Prostate gland (tissue), 2 donors: ENCODE measurements around the gene RDX.

ENCODE experiments used
- POLR2A ChIP-seq: fragments of 450-650 bp; IDR thresholded peaks from one replicate; pipeline ENCODE4 v1.6.1; 2016; ENCODE audit warnings: antibody characterized with exemption, mild to moderate bottlenecking
- TF ChIP-seq, protein P1 (sequence below), 4 experiments: fragments of 200-600 bp in 2 of 4; fragments of 450-650 bp in 2 of 4; sonication (generic) in 2 of 4; IDR thresholded peaks; 1 replicate in 3 of 4; 2 replicates in 1 of 4; pipeline ENCODE4 v1.5.1; 2016 to 2019; ENCODE audit warnings: antibody characterized with exemption in 4 of 4, mild to moderate bottlenecking in 2 of 4, moderate library complexity in 2 of 4

DNA sequence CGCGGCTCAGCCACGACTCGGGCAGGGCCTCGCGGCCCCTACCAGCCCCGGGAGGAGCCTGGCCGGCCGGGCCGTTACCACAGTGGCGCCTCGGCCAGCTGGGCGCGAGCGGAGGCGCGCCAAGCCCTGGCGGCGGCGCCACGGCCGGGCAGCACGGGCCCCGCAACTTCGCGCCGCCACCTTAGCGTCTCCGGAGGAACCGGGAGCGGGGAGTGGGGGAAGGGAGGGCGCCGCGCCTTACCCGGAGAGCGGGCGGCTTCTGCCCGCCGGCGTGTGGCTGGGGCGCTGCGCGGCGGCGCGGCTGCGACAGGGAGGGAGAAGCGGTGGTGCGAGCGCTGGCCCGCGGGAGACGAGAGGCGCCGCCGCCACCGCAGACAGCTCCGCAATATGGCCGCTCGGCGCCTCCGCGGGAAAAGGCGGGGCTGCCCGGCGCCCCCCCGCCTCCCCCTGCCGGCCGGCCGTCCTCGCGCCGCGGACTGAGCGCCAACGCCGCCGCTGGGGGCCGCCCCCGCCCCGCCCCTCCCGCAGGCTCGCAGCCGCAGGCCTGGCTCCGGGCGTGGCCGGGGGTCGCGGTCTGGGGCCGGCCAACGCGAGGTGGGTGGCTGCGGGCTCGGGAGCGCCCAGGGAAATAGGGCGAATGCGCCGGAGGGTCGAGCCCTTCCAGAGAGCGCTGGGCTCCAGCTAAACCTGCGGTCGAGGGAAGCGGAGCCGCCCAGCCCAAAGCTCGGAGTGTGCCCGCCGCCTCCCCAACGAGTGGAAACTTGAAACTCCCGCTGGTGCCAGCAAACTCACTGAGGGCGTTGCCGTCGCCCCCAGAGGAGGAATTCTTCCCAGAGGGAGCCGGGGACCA, at the start of gene RDX:
- TF ChIP-seq POLR2A: no peak
- TF ChIP-seq, protein P1, sequence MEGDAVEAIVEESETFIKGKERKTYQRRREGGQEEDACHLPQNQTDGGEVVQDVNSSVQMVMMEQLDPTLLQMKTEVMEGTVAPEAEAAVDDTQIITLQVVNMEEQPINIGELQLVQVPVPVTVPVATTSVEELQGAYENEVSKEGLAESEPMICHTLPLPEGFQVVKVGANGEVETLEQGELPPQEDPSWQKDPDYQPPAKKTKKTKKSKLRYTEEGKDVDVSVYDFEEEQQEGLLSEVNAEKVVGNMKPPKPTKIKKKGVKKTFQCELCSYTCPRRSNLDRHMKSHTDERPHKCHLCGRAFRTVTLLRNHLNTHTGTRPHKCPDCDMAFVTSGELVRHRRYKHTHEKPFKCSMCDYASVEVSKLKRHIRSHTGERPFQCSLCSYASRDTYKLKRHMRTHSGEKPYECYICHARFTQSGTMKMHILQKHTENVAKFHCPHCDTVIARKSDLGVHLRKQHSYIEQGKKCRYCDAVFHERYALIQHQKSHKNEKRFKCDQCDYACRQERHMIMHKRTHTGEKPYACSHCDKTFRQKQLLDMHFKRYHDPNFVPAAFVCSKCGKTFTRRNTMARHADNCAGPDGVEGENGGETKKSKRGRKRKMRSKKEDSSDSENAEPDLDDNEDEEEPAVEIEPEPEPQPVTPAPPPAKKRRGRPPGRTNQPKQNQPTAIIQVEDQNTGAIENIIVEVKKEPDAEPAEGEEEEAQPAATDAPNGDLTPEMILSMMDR (IDR thresholded peaks at IDR 0.05): peak in 3 of 4 experiments; percentile 16 to 29 (median 20)
